MCF 10A (cell line): ENCODE results near the gene TM9SF3. TPM values are rescaled to one million over a fixed set of nuclear protein-coding genes. Genes with fewer than 3 reads are reported as not detected.
A peak's percentile ranks its signal among the peaks of the same experiment; 100 is the strongest.

Source experiments
- BruUV-seq: library from RNA; stranded (reverse); fragments of 400-500 nt; replicated peaks from 2 replicates; lab custom pipeline; 2021; lab: Mats Ljungman, UMichigan
- CTCF ChIA-PET: fragments of 300-600 bp; sonication (Branson Sonifier 250); formaldehyde crosslinking; extraction: SDS; loops from one replicate; lab custom pipeline; 2021; ENCODE audit warnings: antibody characterized with exemption, inconsistent platforms; lab: Yijun Ruan, JAX
- POLR2A ChIA-PET: fragments of 300-600, 350-650 bp; sonication (Branson Sonifier 250); formaldehyde crosslinking; extraction: SDS; loops from one replicate; lab custom pipeline; 2020; ENCODE audit warnings: antibody characterized with exemption, inconsistent platforms; lab: Yijun Ruan, JAX
- DNase-seq: peaks from one replicate; pipeline ENCODE4 v3.0.0-alpha.2; 2018; ENCODE audit not compliant: unreplicated experiment
- H3K27ac Mint-ChIP-seq: one replicate; pipeline ENCODE4 v1.8.0; 2022; ENCODE audit warnings: mild to moderate bottlenecking, low read depth, mixed read lengths; ENCODE audit not compliant: unreplicated experiment
- H3K27me3 Mint-ChIP-seq: one replicate; pipeline ENCODE4 v1.8.0; 2022; ENCODE audit warnings: mixed read lengths; ENCODE audit not compliant: insufficient read depth, unreplicated experiment
- H3K36me3 Mint-ChIP-seq: one replicate; pipeline ENCODE4 v1.8.0; 2022; ENCODE audit warnings: mild to moderate bottlenecking, moderate library complexity, mixed read lengths; ENCODE audit not compliant: insufficient read depth, unreplicated experiment
- H3K4me1 Mint-ChIP-seq: one replicate; pipeline ENCODE4 v1.8.0; 2022; ENCODE audit warnings: mixed read lengths; ENCODE audit not compliant: insufficient read depth, unreplicated experiment
- H3K4me3 Mint-ChIP-seq: one replicate; pipeline ENCODE4 v1.8.0; 2022; ENCODE audit warnings: mild to moderate bottlenecking, moderate library complexity, mixed read lengths; ENCODE audit not compliant: unreplicated experiment
- H3K9me3 Mint-ChIP-seq: one replicate; pipeline ENCODE4 v1.8.0; 2022; ENCODE audit warnings: mixed read lengths; ENCODE audit not compliant: unreplicated experiment
- intact Hi-C: fragments of 100-400 bp; cut with micrococcal nuclease; formaldehyde crosslinking; loops from 2 replicates; pipeline ENCODE4 v1.14.1; 2022
- total RNA-seq: library from RNA; stranded (reverse); gene quantifications from 2 replicates; pipeline ENCODE4 v1.2.3, GENCODE V29; 2022
- TF ChIP-seq, protein P1 (sequence below): fragments of 200-600 bp; IDR thresholded peaks from one replicate; pipeline ENCODE4 v1.8.0; 2022; ENCODE audit warnings: antibody characterized with exemption, mild to moderate bottlenecking; ENCODE audit not compliant: unreplicated experiment

TM9SF3 gene
- total RNA-seq, 1 experiment from 2014 or later = 151 TPM

GRCh38 chr10:96614515-96614914, 27.7 kb upstream of the TM9SF3 start:
- ChIA-PET CTCF (interaction anchor here (0.6 kb wide), 1 partner anchor 16 kb away, joined by 4 read pairs; no protein-coding TSS in a partner anchor), POLR2A (interaction anchor here (1.0 kb wide), 1 partner anchor 9 kb away, joined by 3 read pairs; no protein-coding TSS in a partner anchor)
- Mint-ChIP-seq H3K4me1 (peaks cover 28% of the 10 kb centered on the region), H3K27me3 (no peaks in the 10 kb centered on the region), H3K4me3 (no peak overlapping the region), H3K27ac (peak overlapping the region; percentile 23), H3K36me3 (no peaks in the 10 kb centered on the region), H3K9me3 (no peaks in the 10 kb centered on the region)
- peak; percentile 96 for DNase-seq
- TF ChIP-seq, protein P1, sequence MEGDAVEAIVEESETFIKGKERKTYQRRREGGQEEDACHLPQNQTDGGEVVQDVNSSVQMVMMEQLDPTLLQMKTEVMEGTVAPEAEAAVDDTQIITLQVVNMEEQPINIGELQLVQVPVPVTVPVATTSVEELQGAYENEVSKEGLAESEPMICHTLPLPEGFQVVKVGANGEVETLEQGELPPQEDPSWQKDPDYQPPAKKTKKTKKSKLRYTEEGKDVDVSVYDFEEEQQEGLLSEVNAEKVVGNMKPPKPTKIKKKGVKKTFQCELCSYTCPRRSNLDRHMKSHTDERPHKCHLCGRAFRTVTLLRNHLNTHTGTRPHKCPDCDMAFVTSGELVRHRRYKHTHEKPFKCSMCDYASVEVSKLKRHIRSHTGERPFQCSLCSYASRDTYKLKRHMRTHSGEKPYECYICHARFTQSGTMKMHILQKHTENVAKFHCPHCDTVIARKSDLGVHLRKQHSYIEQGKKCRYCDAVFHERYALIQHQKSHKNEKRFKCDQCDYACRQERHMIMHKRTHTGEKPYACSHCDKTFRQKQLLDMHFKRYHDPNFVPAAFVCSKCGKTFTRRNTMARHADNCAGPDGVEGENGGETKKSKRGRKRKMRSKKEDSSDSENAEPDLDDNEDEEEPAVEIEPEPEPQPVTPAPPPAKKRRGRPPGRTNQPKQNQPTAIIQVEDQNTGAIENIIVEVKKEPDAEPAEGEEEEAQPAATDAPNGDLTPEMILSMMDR = no peak
- intact Hi-C loops = no loop called here
- no TSS peak for BruUV-seq

DNA sequence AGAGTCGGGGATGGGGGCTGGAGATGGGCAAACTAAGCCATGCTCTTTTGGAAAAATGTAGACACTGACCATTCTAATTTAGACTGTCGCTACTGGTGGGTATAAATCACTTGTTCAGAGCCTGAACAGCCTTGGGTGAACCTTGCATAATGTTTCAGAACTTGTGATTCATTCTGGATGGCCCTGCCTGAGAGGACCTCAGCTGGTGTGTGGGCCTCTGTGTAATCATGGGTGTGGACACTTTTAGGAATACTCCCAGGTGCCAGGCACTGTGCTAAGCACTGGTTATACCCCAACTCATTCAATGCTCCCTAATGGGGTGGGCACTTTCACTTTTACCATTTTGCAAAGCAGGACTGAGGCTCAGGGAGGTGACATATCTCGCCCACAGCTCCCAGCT, 26.8 kb upstream of the TM9SF3 start:
- ChIA-PET CTCF (no interaction called here), POLR2A (no interaction called here)
- TF ChIP-seq, protein P1 = no peak
- no TSS peak for BruUV-seq
- DNase-seq = peak; percentile 47
- Mint-ChIP-seq H3K27me3 (no peaks in the 10 kb centered on the region), H3K4me3 (no peak overlapping the region), H3K4me1 (peaks cover 18% of the 10 kb centered on the region), H3K36me3 (no peaks in the 10 kb centered on the region), H3K27ac (peak overlapping the region; percentile 23), H3K9me3 (no peaks in the 10 kb centered on the region)
- intact Hi-C loops = no loop called here

GRCh38 chr10:96612055-96612830, 25.4 kb upstream of the TM9SF3 start:
- peaks cover 12% of the 10 kb centered on the region for H3K4me1 Mint-ChIP-seq
- H3K4me3 Mint-ChIP-seq = no peak overlapping the region
- intact Hi-C loops = no loop called here
- no peaks in the 10 kb centered on the region for H3K9me3 Mint-ChIP-seq
- no peaks in the 10 kb centered on the region for H3K27me3 Mint-ChIP-seq
- no TSS peak for BruUV-seq
- ChIA-PET POLR2A (no interaction called here), CTCF (no interaction called here)
- H3K27ac Mint-ChIP-seq = no peak overlapping the region
- no peaks in the 10 kb centered on the region for H3K36me3 Mint-ChIP-seq
- TF ChIP-seq, protein P1 = no peak
- DNase-seq = no peak

DNA sequence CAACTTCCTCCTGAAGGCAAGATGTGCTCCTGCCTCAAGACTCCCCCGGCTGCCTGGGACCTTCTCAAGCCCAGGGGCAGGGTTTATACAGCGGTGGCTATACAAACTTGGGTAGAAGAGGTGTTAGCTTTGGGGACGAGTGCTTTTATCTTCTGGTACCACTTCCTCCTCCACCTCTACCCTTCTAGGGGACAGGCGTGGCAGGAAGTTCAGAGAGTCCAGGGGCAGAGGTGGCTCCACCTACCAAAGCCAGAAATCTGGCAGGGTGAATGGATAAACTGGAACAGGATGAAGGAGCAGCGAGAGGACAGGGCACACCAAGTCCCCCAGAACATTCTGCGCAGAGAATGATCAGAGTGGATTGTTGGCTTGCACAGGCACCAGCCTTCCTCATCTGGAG, 24.0 kb upstream of the TM9SF3 start:
- H3K36me3 Mint-ChIP-seq = no peaks in the 10 kb centered on the region
- H3K27ac Mint-ChIP-seq = no peak overlapping the region
- BruUV-seq = no TSS peak
- intact Hi-C loops = no loop called here
- ChIA-PET CTCF (interaction anchor here (0.7 kb wide), 1 partner anchor 1121 kb away, joined by 4 read pairs; no protein-coding TSS in a partner anchor), POLR2A (no interaction called here)
- H3K4me3 Mint-ChIP-seq = no peak overlapping the region
- no peaks in the 10 kb centered on the region for H3K9me3 Mint-ChIP-seq
- no peak for DNase-seq
- TF ChIP-seq, protein P1 = no peak
- H3K4me1 Mint-ChIP-seq = peaks cover 12% of the 10 kb centered on the region
- no peaks in the 10 kb centered on the region for H3K27me3 Mint-ChIP-seq
